K562 (cell line): ENCODE data around the gene TRAPPC1.

ENCODE experiments used
- EZH2 ChIP-seq: IDR thresholded peaks from 2 replicates; pipeline ENCODE4 v1.6.1; 2012; ENCODE audit warnings: low read depth, mild to moderate bottlenecking, inconsistent platforms, low read length, borderline replicate concordance
- GABPA ChIP-seq: fragments of 200-800 bp; sonication (Bioruptor generic); conservative IDR thresholded peaks from 2 replicates; pipeline ENCODE4 v1.6.1; 2016; ENCODE audit warnings: low read depth, missing genetic modification characterization, missing compliant biosample characterization

DNA sequence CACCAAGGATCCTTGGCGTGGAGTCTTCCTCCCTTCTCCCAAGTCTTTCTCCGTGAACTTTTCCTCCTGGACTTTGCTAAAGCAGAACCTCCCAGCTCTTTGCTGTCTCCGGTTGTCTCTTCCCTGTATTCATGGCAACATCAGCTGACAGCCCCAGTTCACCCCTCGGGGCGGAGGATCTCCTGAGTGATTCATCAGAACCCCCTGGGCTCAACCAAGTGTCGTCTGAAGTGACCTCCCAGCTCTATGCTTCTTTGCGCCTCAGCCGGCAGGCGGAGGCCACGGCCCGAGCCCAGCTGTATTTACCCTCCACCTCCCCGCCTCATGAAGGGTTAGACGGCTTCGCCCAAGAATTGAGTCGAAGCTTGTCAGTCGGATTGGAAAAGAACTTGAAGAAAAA lies 1.2 kb upstream of the TRAPPC1 start:
- TF ChIP-seq EZH2: no peak
- TF ChIP-seq GABPA (tag): no peak
